OCI-LY1 (cell line): ENCODE data around the gene TEDC2.

Source experiments
- H2AFZ ChIP-seq: fragments of 200-600 bp; sonication (generic), shearing (Covaris generic); 2 replicates; pipeline ENCODE4 v1.6.0; 2014; ENCODE audit warnings: antibody characterized with exemption, mild to moderate bottlenecking, low read length
- H3F3A ChIP-seq: fragments of 200-600 bp; sonication (generic), shearing (Covaris generic); 2 replicates; pipeline ENCODE4 v1.6.0; 2014; ENCODE audit warnings: mild to moderate bottlenecking, antibody characterized with exemption, low read length, moderate library complexity; ENCODE audit not compliant: insufficient read depth
- H3K27ac ChIP-seq: fragments of 200-600 bp; sonication (generic); 2 replicates; pipeline ENCODE4 v1.5.1; 2014; ENCODE audit warnings: low read length, mixed run types, mild to moderate bottlenecking, low read depth; ENCODE audit not compliant: poor library complexity, severe bottlenecking
- H3K27me3 ChIP-seq: fragments of 200-600 bp; sonication (generic); 2 replicates; pipeline ENCODE4 v1.6.0; 2014; ENCODE audit warnings: antibody characterized with exemption, mild to moderate bottlenecking, low read length, moderate library complexity; ENCODE audit not compliant: insufficient read depth
- H3K36me3 ChIP-seq: fragments of 200-600 bp; sonication (generic); 2 replicates; pipeline ENCODE4 v1.6.1; 2014; ENCODE audit warnings: mild to moderate bottlenecking, antibody characterized with exemption, low read length, moderate library complexity, mixed read lengths; ENCODE audit not compliant: insufficient read depth
- H3K4me1 ChIP-seq: fragments of 200-600 bp; sonication (generic); 2 replicates; pipeline ENCODE4 v1.5.1; 2014; ENCODE audit warnings: mild to moderate bottlenecking, low read length, moderate library complexity; ENCODE audit not compliant: insufficient read depth, severe bottlenecking
- H3K4me2 ChIP-seq: fragments of 200-600 bp; sonication (generic), shearing (Covaris generic); 2 replicates; pipeline ENCODE4 v1.6.1; 2014; ENCODE audit warnings: low read length
- H3K4me3 ChIP-seq: fragments of 200-600 bp; sonication (generic); 2 replicates; pipeline ENCODE4 v1.5.1; 2014; ENCODE audit warnings: low read length, low read depth, mild to moderate bottlenecking, mixed read lengths; ENCODE audit not compliant: poor library complexity, severe bottlenecking
- H3K79me2 ChIP-seq: fragments of 200-600 bp; shearing (Covaris generic); 2 replicates; pipeline ENCODE4 v1.6.1; 2016; ENCODE audit warnings: mixed run types, low read length, mixed read lengths; ENCODE audit not compliant: insufficient read depth
- H3K9ac ChIP-seq: fragments of 200-600 bp; sonication (generic), shearing (Covaris generic); 2 replicates; pipeline ENCODE4 v1.6.1; 2014; ENCODE audit warnings: mild to moderate bottlenecking, low read length, mixed read lengths
- H3K9me2 ChIP-seq: fragments of 200-600 bp; sonication (generic), shearing (Covaris generic); 2 replicates; pipeline ENCODE4 v1.6.1; 2014; ENCODE audit warnings: low read depth, mild to moderate bottlenecking, low read length, mixed read lengths
- H3K9me3 ChIP-seq: fragments of 200-600 bp; shearing (Covaris generic); 2 replicates; pipeline ENCODE4 v1.6.1; 2014; ENCODE audit warnings: low read length, mixed read lengths
- H4K20me1 ChIP-seq: fragments of 200-600 bp; sonication (generic), shearing (Covaris generic); 2 replicates; pipeline ENCODE4 v1.6.0; 2016; ENCODE audit warnings: mild to moderate bottlenecking, low read length; ENCODE audit not compliant: insufficient read depth
- EZH2 ChIP-seq: fragments of 200-600 bp; sonication (generic), shearing (Covaris generic); IDR thresholded peaks from 2 replicates; pipeline ENCODE4 v1.8.0; 2017; ENCODE audit warnings: borderline replicate concordance, mixed run types, mild to moderate bottlenecking, antibody characterized with exemption, low read length, moderate library complexity, mixed read lengths
- TF ChIP-seq, protein P1 (sequence below): fragments of 200-600 bp; sonication (generic), shearing (Covaris generic); IDR thresholded peaks from 2 replicates; pipeline ENCODE4 v1.5.1; 2017; ENCODE audit warnings: mild to moderate bottlenecking, antibody characterized with exemption, low read length, moderate library complexity, mixed read lengths

The TEDC2 gene

DNA sequence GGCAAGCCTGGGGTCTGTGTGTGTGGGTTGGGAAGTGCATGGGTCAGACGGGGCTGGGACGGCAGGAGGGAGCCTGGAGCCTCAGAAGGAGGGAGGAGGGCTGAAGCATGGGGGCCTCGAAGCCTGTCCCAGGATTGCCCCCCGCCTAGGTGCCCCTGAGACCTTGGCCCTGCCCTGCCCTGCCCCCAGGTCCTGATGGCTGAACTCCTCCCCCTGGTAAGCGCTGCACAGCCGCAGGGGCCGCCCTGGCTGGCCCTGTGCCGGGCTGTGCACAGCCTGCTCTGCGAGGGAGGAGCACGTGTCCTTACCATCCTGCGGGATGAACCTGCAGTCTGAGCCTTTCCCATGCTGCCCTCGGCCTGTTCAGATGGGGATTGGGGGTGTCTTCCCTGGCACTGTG lies 4.4 kb downstream of the TEDC2 start:
- H3K4me3 ChIP-seq: no peak overlapping the region
- no peak overlapping the region for H3K27ac ChIP-seq
- H2AFZ ChIP-seq: no peak overlapping the region
- no peaks in the 10 kb centered on the region for H3K9me2 ChIP-seq
- no peaks in the 10 kb centered on the region for H3K27me3 ChIP-seq
- no peaks in the 10 kb centered on the region for H3K79me2 ChIP-seq
- no peak overlapping the region for H3K9ac ChIP-seq
- H3K36me3 ChIP-seq: peaks cover 8% of the 10 kb centered on the region; the same call in 1 of the 2 replicates
- H3F3A ChIP-seq: no peaks in the 10 kb centered on the region
- H3K9me3 ChIP-seq: no peaks in the 10 kb centered on the region
- TF ChIP-seq EZH2: no peak
- TF ChIP-seq, protein P1, sequence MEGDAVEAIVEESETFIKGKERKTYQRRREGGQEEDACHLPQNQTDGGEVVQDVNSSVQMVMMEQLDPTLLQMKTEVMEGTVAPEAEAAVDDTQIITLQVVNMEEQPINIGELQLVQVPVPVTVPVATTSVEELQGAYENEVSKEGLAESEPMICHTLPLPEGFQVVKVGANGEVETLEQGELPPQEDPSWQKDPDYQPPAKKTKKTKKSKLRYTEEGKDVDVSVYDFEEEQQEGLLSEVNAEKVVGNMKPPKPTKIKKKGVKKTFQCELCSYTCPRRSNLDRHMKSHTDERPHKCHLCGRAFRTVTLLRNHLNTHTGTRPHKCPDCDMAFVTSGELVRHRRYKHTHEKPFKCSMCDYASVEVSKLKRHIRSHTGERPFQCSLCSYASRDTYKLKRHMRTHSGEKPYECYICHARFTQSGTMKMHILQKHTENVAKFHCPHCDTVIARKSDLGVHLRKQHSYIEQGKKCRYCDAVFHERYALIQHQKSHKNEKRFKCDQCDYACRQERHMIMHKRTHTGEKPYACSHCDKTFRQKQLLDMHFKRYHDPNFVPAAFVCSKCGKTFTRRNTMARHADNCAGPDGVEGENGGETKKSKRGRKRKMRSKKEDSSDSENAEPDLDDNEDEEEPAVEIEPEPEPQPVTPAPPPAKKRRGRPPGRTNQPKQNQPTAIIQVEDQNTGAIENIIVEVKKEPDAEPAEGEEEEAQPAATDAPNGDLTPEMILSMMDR: no peak
- no peak overlapping the region for H3K4me2 ChIP-seq
- peaks cover 44% of the 10 kb centered on the region for H3K4me1 ChIP-seq
- H4K20me1 ChIP-seq: no peaks in the 10 kb centered on the region

DNA sequence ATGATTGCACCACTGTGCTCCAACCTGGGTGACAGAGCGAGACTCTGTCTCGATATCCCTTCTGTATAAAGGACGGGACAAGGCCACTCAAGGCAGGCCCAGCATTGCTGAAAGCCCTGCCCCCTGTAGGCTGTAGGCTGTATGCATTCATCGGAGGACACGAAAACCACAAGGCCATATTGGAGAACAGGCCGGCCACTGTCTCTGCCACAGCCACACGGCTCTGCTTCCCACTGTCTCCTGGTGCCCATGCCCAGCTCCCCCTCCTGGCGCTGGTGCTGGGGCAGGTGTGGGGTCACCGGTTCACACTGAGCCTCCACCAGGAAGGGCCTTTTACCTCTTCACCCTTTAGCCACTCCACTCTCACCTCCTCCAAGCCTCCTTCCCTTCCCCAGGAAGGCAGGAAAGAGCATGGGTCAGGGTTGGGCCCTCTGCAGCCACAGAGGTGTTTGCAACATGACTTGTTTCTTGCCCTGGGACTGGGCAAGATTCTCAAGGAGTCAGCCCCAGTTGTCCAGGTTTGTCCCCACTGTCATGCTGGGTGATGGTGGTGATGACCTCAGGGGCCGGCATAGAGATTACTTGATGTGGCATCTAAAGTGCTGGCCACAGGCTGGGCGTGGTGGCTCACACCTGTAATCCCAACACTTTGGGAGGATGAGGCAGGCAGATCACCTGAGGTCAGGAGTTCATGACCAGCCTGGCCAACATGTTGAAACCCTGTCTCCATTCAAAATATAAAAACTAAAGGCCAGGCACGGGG lies 5.9 kb downstream of the TEDC2 start:
- TF ChIP-seq, protein P1: peak; percentile 42
- no peak for TF ChIP-seq EZH2
- Histone ChIP-seq H3K4me3 (no peak overlapping the region), H3K4me1 (peaks cover 37% of the 10 kb centered on the region)

DNA sequence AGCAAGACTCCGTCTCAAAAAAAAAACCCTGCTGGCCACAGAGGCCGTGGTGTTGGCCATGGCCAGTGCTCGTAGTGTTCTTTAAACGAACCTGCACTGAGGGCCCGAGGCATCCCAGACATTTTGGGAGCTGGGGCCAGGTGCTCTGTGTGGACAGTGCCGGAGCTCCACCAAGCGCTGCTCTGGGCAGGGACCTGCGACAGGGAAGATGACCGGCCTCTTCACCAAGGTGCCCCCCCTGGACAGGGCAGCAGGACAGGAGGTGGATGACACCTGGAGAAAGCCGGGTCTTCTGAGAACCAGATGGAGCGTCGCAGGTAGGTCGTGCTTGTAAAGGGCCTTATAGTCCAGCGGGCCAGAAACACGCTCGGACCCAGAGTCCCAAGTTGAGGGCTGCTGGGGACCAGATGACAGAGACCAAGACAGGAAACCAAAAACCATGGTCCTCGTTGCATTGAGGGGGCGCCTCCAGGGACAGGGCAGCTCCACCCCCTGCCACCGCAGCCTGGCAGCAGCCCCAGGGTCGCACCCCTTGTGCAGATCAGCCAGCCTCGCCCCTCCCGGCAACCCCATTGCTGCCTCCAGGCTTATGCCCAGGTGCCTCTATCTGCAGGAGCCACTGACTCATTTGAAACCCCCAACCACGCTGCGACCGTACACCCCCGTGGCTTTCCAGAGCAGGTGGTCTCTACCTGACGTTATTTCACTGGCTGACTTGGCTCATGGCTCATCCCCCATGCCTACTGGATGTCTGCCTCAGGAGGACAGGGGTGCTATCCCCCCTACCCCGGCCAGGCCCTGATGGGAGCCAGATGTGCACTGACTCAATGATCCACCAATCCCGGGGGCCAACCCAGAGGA lies 7.0 kb downstream of the TEDC2 start:
- Histone ChIP-seq H3F3A (no peaks in the 10 kb centered on the region), H3K36me3 (peaks cover 4% of the 10 kb centered on the region; the same call in 1 of the 2 replicates), H3K9ac (no peak overlapping the region), H4K20me1 (no peaks in the 10 kb centered on the region), H2AFZ (no peak overlapping the region), H3K4me1 (peaks cover 38% of the 10 kb centered on the region), H3K4me2 (peak overlapping the region; percentile 66; the same call in 1 of the 2 replicates), H3K9me2 (no peaks in the 10 kb centered on the region), H3K27ac (no peak overlapping the region), H3K9me3 (no peaks in the 10 kb centered on the region), H3K4me3 (no peak overlapping the region), H3K79me2 (no peaks in the 10 kb centered on the region), H3K27me3 (peaks cover under 1% of the 10 kb centered on the region)
- TF ChIP-seq, protein P1: no peak
- TF ChIP-seq EZH2: no peak

More for the DNA sequence above, 5.9 kb downstream of the TEDC2 start:
- no peaks in the 10 kb centered on the region for H3K79me2 ChIP-seq
- no peak overlapping the region for H3K9ac ChIP-seq
- H3K27me3 ChIP-seq: no peaks in the 10 kb centered on the region; the same call in 1 of the 2 replicates
- no peaks in the 10 kb centered on the region for H3K9me2 ChIP-seq
- H3K36me3 ChIP-seq: peaks cover 8% of the 10 kb centered on the region; the same call in 1 of the 2 replicates
- no peak overlapping the region for H3K4me2 ChIP-seq
- H4K20me1 ChIP-seq: no peaks in the 10 kb centered on the region
- H3K27ac ChIP-seq: no peak overlapping the region
- H3F3A ChIP-seq: no peaks in the 10 kb centered on the region
- H3K9me3 ChIP-seq: no peaks in the 10 kb centered on the region
- H2AFZ ChIP-seq: no peak overlapping the region
